Stimulated activated naive B cell treated with anti-CD40 and anti-IgM and Interleukin-4, amounts not matched to agents 10 μg/mL and 1 μg/mL and 100 μg/mL, for 72 hours (primary cell): ENCODE data around the gene IFNA13.

ENCODE experiments used
- ATAC-seq, 2 donors: fragments of 150-1000 bp; cut with Tn5 transposase; replicated peaks; 2 replicates each; pipeline ENCODE4 v1.10.0; 2021; ENCODE audit warnings: moderate library complexity in 1 of 2
- DNase-seq: peaks from one replicate; pipeline ENCODE4 v3.0.0; 2021
- H3K27ac Mint-ChIP-seq: one replicate; pipeline ENCODE4 v1.8.0; 2022; ENCODE audit warnings: mild to moderate bottlenecking, mixed read lengths
- H3K27me3 Mint-ChIP-seq, 2 donors: one replicate each; pipeline ENCODE4 v1.8.0; 2022; ENCODE audit warnings: mixed read lengths in 2 of 2
- H3K36me3 Mint-ChIP-seq, 2 donors: one replicate each; pipeline ENCODE4 v1.8.0; 2022; ENCODE audit warnings: mixed read lengths in 2 of 2, mild to moderate bottlenecking in 1 of 2
- H3K4me1 Mint-ChIP-seq, 2 donors: one replicate each; pipeline ENCODE4 v1.8.0; 2022; ENCODE audit warnings: mixed read lengths in 2 of 2, mild to moderate bottlenecking in 1 of 2
- H3K4me3 Mint-ChIP-seq, 2 donors: one replicate each; pipeline ENCODE4 v1.8.0; 2022; ENCODE audit warnings: mild to moderate bottlenecking in 2 of 2, mixed read lengths in 2 of 2, moderate library complexity in 1 of 2
- H3K9me3 Mint-ChIP-seq, 2 donors: one replicate each; pipeline ENCODE4 v1.8.0; 2022; ENCODE audit warnings: mixed read lengths in 2 of 2, mild to moderate bottlenecking in 1 of 2

IFNA13 gene

DNA sequence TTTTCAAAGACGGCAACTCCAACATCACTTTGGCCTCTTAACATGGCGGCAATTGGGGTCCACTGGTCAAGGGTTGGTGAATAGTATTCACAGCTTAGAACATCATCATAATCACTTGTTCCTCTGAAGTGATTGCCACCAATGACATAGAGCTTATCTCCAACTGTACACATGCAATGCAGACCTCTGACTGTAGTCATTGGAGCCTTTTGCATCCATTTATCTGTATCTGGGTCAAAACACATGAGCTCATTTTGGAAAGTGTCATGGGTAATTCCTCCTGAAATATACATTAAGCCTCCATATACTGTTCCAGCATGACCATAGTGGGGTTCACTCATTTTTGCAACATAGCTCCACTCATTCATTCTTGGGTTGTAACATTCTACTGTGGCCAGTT is 34.6 kb downstream of the IFNA13 start:
- peaks cover 21 to 39% of the 10 kb centered on the region in 2 donors for H3K4me1 Mint-ChIP-seq
- peaks cover 5 to 21% of the 10 kb centered on the region in 2 donors for H3K36me3 Mint-ChIP-seq
- no peak overlapping the region for H3K27ac Mint-ChIP-seq
- H3K4me3 Mint-ChIP-seq: peak overlapping the region in 1 of 2 donors; percentile 86
- peaks cover 3 to 4% of the 10 kb centered on the region in 2 donors for H3K27me3 Mint-ChIP-seq
- ATAC-seq: no peak
- DNase-seq: no peak
- no peaks in the 10 kb centered on the region for H3K9me3 Mint-ChIP-seq

- Mint-ChIP-seq H3K27me3 (no peaks in the 10 kb centered on the region), H3K4me1 (peaks cover 21 to 44% of the 10 kb centered on the region in 2 donors), H3K36me3 (peaks cover 5 to 25% of the 10 kb centered on the region in 2 donors), H3K27ac (no peak overlapping the region), H3K4me3 (no peak overlapping the region), H3K9me3 (no peaks in the 10 kb centered on the region)
- no peak for DNase-seq
- ATAC-seq: no peak
Measured at GRCh38 chr9:21331676-21332402, 36.0 kb downstream of the IFNA13 start.

- ATAC-seq (peak; percentile 74 to 79), DNase-seq (no peak)
- H3K4me3 Mint-ChIP-seq: no peak overlapping the region
- H3K4me1 Mint-ChIP-seq: peaks cover 8 to 17% of the 10 kb centered on the region in 2 donors
- H3K9me3 Mint-ChIP-seq: no peaks in the 10 kb centered on the region
- no peak overlapping the region for H3K27ac Mint-ChIP-seq
- no peaks in the 10 kb centered on the region for H3K27me3 Mint-ChIP-seq
- peaks cover 20 to 32% of the 10 kb centered on the region in 2 donors for H3K36me3 Mint-ChIP-seq
Measured at GRCh38 chr9:21326526-21327139, 41.2 kb downstream of the IFNA13 start.

DNA sequence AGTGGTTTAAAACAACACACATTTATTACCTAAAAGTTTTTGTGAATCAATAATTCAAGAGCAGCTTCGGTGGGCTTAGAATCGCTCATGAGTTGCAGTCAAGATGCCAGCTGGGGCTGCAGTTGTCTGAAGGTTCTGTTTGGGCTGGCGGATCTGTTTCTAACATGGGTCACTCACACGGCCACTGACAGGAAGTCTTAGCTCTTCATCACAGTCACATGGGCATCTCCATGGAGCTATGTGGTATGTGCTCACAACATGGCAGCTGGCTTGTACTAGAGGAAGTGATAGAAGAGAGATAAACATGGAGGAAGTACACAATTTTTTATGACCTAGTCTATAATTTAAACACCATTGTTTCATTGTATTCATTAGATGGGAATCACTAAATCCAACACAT is 43.8 kb downstream of the IFNA13 start:
- Mint-ChIP-seq H3K9me3 (no peaks in the 10 kb centered on the region), H3K36me3 (peaks cover 17 to 30% of the 10 kb centered on the region in 2 donors), H3K27me3 (no peaks in the 10 kb centered on the region), H3K4me1 (peaks cover 2 to 5% of the 10 kb centered on the region in 2 donors), H3K4me3 (no peak overlapping the region), H3K27ac (no peak overlapping the region)
- no peak for ATAC-seq
- DNase-seq: no peak

DNA sequence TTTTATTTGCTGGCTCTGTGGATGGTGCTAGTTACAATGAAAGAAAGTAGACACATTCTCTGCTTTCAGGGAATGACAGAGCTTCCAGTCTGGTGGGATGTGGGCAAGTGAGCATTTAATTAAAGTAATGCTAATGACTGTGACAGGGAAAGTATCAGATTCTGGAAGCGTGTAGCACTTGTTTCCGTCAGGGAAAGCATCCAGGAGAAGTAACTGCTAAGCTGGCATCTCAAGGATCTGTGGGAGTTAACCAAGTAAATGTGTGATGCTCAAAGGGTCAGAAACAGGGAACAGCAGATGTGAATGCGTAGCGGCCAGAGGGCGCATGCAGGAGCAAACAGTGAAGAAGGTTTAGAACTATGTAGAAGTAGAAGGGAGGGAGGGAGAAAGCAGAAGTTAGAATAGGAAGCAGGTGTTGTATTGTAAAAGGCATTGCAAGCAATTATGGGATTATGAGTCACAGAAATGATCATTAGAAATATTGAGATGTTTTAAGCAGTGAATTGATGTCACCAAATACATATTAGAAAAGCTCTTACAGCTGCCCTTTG is 44.9 kb downstream of the IFNA13 start:
- Mint-ChIP-seq H3K4me3 (no peak overlapping the region), H3K4me1 (peaks cover 3 to 5% of the 10 kb centered on the region in 2 donors), H3K9me3 (no peaks in the 10 kb centered on the region), H3K27ac (no peak overlapping the region), H3K36me3 (peaks cover 15 to 30% of the 10 kb centered on the region in 2 donors), H3K27me3 (no peaks in the 10 kb centered on the region)
- DNase-seq: no peak
- no peak for ATAC-seq

DNA sequence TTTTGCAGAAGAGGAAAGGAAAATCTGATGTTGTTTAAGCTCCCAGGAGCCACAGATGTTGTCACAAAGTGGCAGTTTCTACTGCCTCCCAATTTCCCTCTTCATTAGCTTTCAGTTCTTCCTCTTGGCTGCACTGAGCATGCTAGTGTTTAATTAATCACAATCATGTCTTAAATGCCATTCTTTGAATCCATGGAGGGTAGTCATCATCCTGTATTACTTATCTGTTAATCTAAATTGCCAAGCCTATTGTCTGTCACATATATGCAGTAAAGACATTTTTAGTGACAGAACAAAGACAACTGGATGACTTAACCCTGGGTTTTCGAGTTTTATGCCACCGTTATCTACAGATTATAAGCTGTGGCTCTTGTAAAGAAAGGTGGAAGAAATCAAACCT is 47.4 kb downstream of the IFNA13 start:
- ATAC-seq (no peak), DNase-seq (no peak)
- Mint-ChIP-seq H3K27me3 (peaks cover 0 to 6% of the 10 kb centered on the region in 2 donors), H3K27ac (no peak overlapping the region), H3K9me3 (no peaks in the 10 kb centered on the region), H3K36me3 (peaks cover 12 to 22% of the 10 kb centered on the region in 2 donors), H3K4me3 (no peak overlapping the region), H3K4me1 (peaks cover 0 to 1% of the 10 kb centered on the region in 2 donors)

DNA sequence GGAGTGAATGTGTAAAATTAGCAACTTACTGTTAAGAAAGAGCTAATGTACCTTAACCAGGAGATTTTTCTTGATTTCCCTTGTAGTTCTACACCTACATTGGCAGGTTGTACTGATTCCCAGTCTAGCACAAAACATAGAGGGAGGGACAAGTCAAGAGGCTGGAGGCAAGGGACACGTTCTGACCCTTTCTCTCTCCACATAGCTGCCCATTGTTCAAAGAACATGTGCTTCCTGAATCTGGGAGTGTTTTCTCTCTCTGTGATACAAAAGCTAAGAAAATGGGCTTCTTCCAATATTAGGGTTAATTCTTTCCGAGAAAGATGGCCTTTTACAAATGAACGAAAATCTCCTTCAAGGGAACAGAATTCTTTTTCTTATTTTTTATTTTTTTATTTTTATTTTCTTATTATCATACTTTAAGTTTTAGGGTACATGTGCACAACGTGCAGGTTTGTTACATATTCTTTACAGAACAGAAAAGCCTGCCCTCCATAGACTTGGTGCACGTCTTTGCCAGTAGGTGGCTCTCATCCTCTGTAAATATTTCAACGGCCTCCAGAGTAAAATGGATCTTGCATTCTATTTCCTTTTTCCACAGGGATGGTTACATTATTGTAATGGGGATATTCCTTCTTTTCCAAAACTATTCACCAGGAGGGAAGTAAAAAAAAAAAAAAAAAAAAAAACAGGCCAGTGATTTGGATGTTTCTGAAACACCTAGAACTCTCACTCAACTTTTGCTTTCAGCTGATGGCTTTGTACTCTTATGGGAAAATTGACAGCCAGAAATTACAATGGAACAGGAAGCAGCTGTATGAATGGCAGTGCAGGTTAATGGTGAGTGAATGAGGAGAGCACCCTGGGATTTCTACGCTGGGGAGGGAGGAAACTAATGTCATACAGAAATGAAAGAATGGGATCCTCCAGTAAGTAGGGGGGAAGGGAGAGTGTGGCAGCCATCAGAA is 49.6 kb downstream of the IFNA13 start:
- H3K36me3 Mint-ChIP-seq: peaks cover 3 to 11% of the 10 kb centered on the region in 2 donors
- no peaks in the 10 kb centered on the region for H3K9me3 Mint-ChIP-seq
- H3K27me3 Mint-ChIP-seq: peaks cover 0 to 13% of the 10 kb centered on the region in 2 donors
- DNase-seq (no peak), ATAC-seq (peak; percentile 68 to 72)
- peaks cover 0 to 1% of the 10 kb centered on the region in 2 donors for H3K4me1 Mint-ChIP-seq
- H3K27ac Mint-ChIP-seq: no peak overlapping the region
- H3K4me3 Mint-ChIP-seq: no peak overlapping the region
